Psoas muscle (tissue), 8 donors: Measurements from ENCODE around the gene SH2D3A. TPM values are rescaled to one million over a fixed set of nuclear protein-coding genes. Genes with fewer than 3 reads are reported as not detected.

Experiments
- ATAC-seq, 4 donors: fragments of 200-7000 bp; cut with Tn5 transposase; one replicate each; pipeline ENCODE4 v1.9.1; 2020; ENCODE audit warnings: moderate library complexity in 3 of 4, mild to moderate bottlenecking in 2 of 4
- DNase-seq, 2 donors: peaks; one replicate each; pipeline ENCODE4 v3.0.0-alpha.2; 2020
- H3K27ac ChIP-seq: fragments of 200-600 bp; one replicate; pipeline ENCODE4 v1.8.0; 2022
- H3K27me3 ChIP-seq, 3 donors: fragments of 200-600 bp in 1 of 3; one replicate each; pipeline versions ENCODE4 v1.6.1 to v1.8.0; 2013 to 2022; ENCODE audit warnings: low read length in 2 of 3, mild to moderate bottlenecking in 2 of 3, moderate library complexity in 1 of 3; ENCODE audit not compliant: insufficient read depth in 3 of 3
- H3K36me3 ChIP-seq, 2 donors: fragments of 200-600 bp in 1 of 2; one replicate each; pipeline versions ENCODE4 v1.6.1 to v1.8.0; 2013 to 2022; ENCODE audit warnings: low read depth in 1 of 2, mild to moderate bottlenecking in 1 of 2, moderate library complexity in 1 of 2; ENCODE audit not compliant: insufficient read depth in 1 of 2
- H3K4me1 ChIP-seq: fragments of 200-600 bp; one replicate; pipeline ENCODE4 v1.8.0; 2022
- H3K4me3 ChIP-seq: fragments of 200-600 bp; one replicate; pipeline ENCODE4 v1.8.0; 2022; ENCODE audit warnings: mild to moderate bottlenecking
- H3K9me3 ChIP-seq: fragments of 200-600 bp; one replicate; pipeline ENCODE4 v1.8.0; 2022
- WGBS, 3 donors: extraction: QIAGEN DNeasy Blood & Tissue Kit; methylation state at CpG; one replicate each; pipeline versions ENCODE4 v1.1.6 to v1.1.7; 2013; 5-methylcytosine and 5-hydroxymethylcytosine counted together
- intact Hi-C, 2 donors: fragments of 100-400 bp; cut with DNase I; formaldehyde crosslinking; loops; one replicate each; pipeline versions ENCODE4 v1.11.0 to v1.14.2; 2022
- long read RNA-seq, 2 donors: library from polyadenylated mRNA; unstranded; transcript quantifications; one replicate each; pipeline ENCODE4 v2.0.0, GENCODE V29; 2021
- polyA plus RNA-seq, 3 donors: library from polyadenylated mRNA; stranded (reverse); fragments of 200-250 nt; gene quantifications; one replicate each; pipeline ENCODE4 v1.2.3, GENCODE V29; 2013
- total RNA-seq, 4 donors: library from RNA; stranded (reverse); fragmentation: NEBNext Ultra II Directional in 2 of 4; extraction: Animal tissue kit (Norgen Biotek cat#: 25700) in 2 of 4; gene quantifications; one replicate each; pipeline versions ENCODE4 v1.2.1 to v1.2.4, GENCODE V29; 2021 to 2023
- TF ChIP-seq, protein P1 (sequence below): fragments of 200-600 bp; IDR thresholded peaks from one replicate; pipeline ENCODE4 v1.8.0; 2022; ENCODE audit warnings: antibody characterized with exemption
- donor health status: healthy with polysubstance abuse.
- donor health status: DM: no; HTN: no; CAD: no; lungs with moderate emphysema.
- donor health status: Bipolar disorder and iron deficiency.
- donor health status: healthy.
- donor health status: DM: yes; HTN: yes; CAD: no.
- donor health status: DM: no; HTN: no; CAD: no.
- donor health status: DM: no; HTN: no; CAD: no.
- donor health status: DM: yes; HTN: yes; CAD: no.

SH2D3A gene
- under 1 TPM in 1 of 4 donors, not detected in 3; 0.13 TPM for total RNA-seq
- polyA plus RNA-seq: under 1 TPM; 0.07 to 0.17 (median 0.10) TPM
- long read RNA-seq, donor 1, partial matches to known transcripts: 0 of 1 reads
- long read RNA-seq, donor 1, other reads (novel, unspliced or antisense): 1 of 1 reads
- long read RNA-seq, donor 2, partial matches to known transcripts: 0 of 3 reads
- long read RNA-seq, donor 2, other reads (novel, unspliced or antisense): 3 of 3 reads

DNA sequence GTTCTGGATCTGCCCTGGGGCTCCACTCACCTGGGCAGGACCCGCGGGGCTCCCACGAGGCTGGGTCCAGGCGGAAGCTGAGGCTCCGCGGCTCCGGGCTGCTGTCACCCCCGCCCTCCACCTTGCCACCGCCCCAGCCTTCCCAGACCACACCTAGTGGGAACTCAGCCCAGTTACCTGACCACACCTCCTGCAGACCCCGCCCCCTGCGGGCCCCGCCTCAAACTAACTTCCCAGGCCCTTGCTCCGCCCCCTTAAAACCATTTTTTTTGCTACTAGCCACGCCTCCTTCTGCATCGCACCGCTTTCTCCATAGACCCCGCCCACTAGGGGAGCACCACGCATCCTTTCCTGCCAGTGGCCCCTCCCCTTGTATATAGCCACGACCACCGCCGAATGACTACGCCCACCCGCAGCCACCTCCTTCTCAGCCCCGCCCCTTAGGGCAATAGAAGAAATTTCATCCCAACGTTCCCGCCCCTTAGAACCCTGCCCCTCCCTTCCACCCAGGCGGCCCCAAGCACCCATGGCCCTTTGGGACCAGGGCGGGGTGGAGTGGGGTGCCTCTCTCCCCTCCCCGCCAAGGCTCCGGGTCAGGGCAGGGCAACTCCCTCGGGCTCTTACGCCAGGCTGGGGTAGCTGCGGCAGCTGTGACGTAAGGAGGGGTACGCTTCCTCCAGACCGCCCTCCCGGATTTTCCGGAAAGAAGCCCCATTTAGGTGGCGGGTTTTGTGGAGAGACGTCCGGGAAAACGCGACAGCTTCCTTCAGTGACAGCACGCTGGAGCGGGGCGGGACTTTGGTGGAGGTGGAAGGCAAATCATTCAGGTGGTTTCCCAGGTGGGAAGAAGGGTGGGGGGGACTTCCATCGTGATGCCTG, at the start of gene SH2D3A:
TSS of gene SH2D3A (minus strand) at position 79 of the 879 bp plus-strand sequence. CDS start 3,687 bp downstream, outside the sequence.
- H3K27me3 ChIP-seq: peaks cover 0 to 28% (median 11%) of the 10 kb centered on the region in 3 donors
- peak within 1 kb of the TSS; percentile 41 for H3K4me3 ChIP-seq
- peaks cover 5% of the 10 kb centered on the region for H3K4me1 ChIP-seq
- TF ChIP-seq, protein P1, sequence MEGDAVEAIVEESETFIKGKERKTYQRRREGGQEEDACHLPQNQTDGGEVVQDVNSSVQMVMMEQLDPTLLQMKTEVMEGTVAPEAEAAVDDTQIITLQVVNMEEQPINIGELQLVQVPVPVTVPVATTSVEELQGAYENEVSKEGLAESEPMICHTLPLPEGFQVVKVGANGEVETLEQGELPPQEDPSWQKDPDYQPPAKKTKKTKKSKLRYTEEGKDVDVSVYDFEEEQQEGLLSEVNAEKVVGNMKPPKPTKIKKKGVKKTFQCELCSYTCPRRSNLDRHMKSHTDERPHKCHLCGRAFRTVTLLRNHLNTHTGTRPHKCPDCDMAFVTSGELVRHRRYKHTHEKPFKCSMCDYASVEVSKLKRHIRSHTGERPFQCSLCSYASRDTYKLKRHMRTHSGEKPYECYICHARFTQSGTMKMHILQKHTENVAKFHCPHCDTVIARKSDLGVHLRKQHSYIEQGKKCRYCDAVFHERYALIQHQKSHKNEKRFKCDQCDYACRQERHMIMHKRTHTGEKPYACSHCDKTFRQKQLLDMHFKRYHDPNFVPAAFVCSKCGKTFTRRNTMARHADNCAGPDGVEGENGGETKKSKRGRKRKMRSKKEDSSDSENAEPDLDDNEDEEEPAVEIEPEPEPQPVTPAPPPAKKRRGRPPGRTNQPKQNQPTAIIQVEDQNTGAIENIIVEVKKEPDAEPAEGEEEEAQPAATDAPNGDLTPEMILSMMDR: no peak
- no peaks in the 10 kb centered on the region for H3K36me3 ChIP-seq
- peak; percentile 47 to 74 for DNase-seq
- peak; percentile 39 to 60 (median 51) for ATAC-seq
- intact Hi-C loops: loop anchor here in 1 of 2 donors (5.0 kb wide), 1 partner anchor 35 kb away; no protein-coding TSS in a partner anchor
- no peaks in the 10 kb centered on the region for H3K9me3 ChIP-seq
- H3K27ac ChIP-seq: no peak within 1 kb of the TSS
- WGBS, 3 donors: 2 to 4% (median 3%) methylated on average over 42 to 47 of the region's 47 CpGs

DNA sequence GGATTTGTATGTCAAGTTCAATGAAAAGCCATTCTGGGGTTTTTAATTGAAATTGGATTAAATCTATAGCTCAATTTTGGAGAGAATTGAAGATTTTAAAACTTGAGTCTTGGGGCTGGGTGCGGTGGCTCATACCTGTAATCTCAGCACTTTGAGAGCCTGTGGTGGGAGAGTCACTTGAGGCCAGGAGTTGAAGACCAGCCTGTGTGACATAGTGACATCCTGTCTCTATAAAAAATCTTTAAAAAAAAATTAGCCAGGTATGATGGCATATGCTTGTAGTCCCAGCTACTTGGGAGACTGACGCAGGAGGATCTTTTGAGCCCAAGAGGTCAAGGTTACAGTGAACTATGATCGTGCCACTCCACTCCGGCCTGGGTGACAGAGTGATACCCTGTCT, 46.4 kb upstream of the SH2D3A start:
- Histone ChIP-seq H3K9me3 (no peaks in the 10 kb centered on the region), H3K27me3 (no peaks in the 10 kb centered on the region), H3K4me1 (no peaks in the 10 kb centered on the region), H3K27ac (no peak overlapping the region), H3K4me3 (no peak overlapping the region), H3K36me3 (no peaks in the 10 kb centered on the region)
- intact Hi-C loops: no loop called here
- 76 to 86% (median 81%) methylated on average over 4 of the region's 4 CpGs for WGBS, 3 donors
- DNase-seq (no peak), ATAC-seq (no peak)
- TF ChIP-seq, protein P1: no peak

DNA sequence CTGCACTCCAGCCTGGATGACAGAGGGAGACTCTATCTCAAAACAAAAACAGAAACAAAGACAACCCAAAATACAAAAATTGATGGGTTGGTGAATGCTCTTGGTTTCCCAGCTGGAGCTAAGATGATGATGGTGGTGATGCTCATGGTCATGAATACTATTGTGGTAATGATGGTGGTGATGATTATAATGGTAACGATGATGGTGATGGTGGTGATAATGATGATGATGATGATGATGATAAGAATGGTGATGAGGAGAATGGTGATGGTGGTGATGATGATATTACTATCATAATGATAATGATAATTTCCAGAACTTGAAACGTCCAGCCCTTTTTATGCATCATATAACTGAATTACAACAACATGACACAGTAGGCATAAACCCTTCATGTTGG, 45.4 kb upstream of the SH2D3A start:
- H3K4me3 ChIP-seq: no peak overlapping the region
- H3K27ac ChIP-seq: no peak overlapping the region
- no peaks in the 10 kb centered on the region for H3K36me3 ChIP-seq
- 82 to 96% (median 88%) methylated on average over 2 of the region's 2 CpGs for WGBS, 3 donors
- H3K27me3 ChIP-seq: no peaks in the 10 kb centered on the region
- no peaks in the 10 kb centered on the region for H3K4me1 ChIP-seq
- intact Hi-C loops: no loop called here
- DNase-seq (no peak), ATAC-seq (no peak)
- peaks cover 4% of the 10 kb centered on the region for H3K9me3 ChIP-seq
- TF ChIP-seq, protein P1: no peak

DNA sequence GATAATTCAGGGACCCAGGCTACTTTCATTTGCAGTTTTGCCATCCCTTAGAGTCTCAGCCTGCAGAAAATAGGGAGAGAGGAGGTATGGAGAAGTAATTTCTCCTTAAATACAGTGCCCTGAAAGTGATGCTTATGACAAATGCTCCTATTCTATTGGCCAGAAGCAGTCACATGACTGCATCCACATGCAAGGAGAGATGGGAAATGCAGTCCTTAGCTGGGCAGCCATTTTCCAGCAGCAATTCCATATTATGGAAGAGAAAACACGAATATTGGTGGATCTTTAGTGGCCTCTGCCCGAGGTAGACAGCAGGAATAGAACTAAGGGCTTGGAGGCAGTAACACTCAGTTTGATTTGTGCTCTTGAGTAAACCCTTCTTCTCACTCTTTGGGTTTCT, 44.7 kb upstream of the SH2D3A start:
- Histone ChIP-seq H3K4me1 (no peaks in the 10 kb centered on the region), H3K36me3 (no peaks in the 10 kb centered on the region), H3K27me3 (no peaks in the 10 kb centered on the region), H3K9me3 (peaks cover 4% of the 10 kb centered on the region), H3K27ac (no peak overlapping the region), H3K4me3 (no peak overlapping the region)
- intact Hi-C loops: no loop called here
- TF ChIP-seq, protein P1: no peak
- ATAC-seq: no peak
- DNase-seq: no peak
- 18 to 35% (median 34%) methylated on average over 2 of the region's 2 CpGs for WGBS, 3 donors
